GM12801 (cell line): ENCODE results near the gene FBN3.

Experiments
- TF ChIP-seq, protein P1 (sequence below): IDR thresholded peaks from one replicate; pipeline ENCODE4 v1.5.1; 2011; ENCODE audit warnings: control low read depth; ENCODE audit not compliant: insufficient read length; ENCODE audit errors: extremely low read depth

Gene FBN3

DNA sequence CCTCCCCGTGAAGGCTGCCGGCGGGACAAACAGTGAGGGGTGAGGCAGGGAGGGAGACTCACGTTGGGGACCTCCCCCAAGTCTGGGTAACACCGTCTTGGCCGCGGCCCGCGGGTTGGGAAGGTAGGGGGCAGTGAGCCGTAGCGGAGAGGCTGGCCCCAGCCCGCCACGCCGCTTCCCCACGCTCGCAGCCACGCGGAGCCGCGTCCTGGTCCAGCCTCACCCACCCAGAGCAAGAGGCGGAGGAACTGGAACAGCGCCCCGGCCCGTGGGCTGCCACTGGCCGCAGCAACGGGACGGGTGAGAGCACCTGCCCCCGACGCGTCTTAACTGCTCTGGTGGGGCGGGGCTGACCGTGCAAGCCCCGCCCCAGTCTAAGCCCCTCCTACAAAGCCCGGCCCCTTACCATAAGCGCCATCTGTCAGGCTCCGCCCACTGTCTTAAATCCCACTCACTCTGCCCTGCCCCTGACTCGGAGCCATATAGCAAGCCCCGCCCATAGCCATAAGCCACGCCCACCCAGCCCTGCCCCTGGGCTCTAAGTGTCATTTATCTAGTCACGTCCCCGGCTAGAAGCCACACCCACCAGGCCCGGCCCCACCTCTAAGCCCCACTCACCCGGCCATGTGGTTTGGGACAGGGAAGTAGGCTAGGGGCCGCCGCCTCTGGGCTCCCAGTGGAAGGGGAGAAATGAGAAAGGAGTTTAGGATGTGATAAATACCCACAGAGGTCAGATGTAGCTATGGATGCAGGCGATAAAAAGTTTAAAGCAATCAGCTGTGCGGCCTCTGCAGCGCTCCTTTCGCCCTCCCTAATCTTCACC, 98.9 kb downstream of the FBN3 start:
- TF ChIP-seq, protein P1, sequence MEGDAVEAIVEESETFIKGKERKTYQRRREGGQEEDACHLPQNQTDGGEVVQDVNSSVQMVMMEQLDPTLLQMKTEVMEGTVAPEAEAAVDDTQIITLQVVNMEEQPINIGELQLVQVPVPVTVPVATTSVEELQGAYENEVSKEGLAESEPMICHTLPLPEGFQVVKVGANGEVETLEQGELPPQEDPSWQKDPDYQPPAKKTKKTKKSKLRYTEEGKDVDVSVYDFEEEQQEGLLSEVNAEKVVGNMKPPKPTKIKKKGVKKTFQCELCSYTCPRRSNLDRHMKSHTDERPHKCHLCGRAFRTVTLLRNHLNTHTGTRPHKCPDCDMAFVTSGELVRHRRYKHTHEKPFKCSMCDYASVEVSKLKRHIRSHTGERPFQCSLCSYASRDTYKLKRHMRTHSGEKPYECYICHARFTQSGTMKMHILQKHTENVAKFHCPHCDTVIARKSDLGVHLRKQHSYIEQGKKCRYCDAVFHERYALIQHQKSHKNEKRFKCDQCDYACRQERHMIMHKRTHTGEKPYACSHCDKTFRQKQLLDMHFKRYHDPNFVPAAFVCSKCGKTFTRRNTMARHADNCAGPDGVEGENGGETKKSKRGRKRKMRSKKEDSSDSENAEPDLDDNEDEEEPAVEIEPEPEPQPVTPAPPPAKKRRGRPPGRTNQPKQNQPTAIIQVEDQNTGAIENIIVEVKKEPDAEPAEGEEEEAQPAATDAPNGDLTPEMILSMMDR, result no peak

DNA sequence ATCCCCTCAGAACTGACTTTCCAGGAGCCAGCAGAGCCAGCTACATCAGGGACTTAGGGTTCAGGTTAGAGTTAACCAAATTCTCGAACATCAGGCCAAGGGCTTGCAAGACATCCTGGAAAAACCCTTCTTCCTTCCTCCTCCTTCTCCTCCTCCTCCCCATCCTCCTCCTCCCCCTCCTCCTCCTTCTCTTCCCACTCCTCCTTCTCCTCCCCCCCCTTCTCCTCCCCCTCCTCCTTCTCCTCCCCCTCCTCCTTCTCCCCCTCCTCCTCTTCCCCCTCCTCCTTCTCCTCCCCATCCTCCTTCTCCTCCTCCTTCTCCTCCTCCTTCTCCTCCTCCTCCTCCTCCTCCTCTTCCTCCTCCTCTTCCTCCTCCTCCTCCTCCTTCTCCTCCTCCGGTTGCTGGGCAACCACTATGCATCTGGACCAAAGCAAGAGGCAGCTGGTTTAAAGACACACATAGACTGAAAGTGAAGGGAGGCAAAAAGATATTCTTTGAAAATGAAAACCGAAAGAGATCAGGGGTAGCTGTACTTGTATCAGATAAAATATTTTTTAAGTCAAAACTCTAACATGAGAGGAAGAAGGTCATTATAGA, 102.7 kb downstream of the FBN3 start:
- TF ChIP-seq, protein P1, result no peak

DNA sequence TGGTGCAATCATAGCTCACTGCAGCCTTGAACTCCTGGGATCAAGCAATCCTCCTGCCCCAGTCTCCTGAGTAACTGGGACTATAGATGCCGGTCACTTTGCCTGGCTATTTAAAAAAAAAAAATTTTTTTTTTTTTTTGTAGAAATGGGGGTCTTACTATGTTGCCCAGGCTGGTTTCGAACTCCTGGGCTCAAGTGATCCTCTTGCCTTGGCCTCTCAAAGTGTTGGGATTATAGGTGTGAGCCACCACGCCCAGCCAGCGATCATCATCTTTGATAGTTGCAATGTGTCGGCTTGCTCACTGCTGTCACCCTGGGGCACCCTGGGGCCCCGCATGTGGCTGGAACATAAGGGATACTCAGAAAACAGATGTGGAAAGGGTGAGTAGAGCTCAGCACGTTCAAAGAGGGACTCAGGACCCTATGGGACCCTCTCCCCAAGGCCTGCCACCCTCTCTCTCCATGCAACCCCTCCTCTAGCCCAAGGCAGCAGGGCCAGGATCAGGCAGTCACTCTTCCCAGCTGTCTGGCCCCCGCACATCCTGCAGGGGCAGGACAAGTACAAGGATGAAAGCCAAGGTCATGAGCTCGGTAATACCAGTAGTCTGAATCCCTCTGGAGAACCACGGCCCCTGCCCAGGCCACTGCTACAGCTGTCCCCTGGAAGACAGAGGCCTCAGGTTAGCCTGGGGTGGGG, 103.4 kb downstream of the FBN3 start:
- TF ChIP-seq, protein P1, result no peak

DNA sequence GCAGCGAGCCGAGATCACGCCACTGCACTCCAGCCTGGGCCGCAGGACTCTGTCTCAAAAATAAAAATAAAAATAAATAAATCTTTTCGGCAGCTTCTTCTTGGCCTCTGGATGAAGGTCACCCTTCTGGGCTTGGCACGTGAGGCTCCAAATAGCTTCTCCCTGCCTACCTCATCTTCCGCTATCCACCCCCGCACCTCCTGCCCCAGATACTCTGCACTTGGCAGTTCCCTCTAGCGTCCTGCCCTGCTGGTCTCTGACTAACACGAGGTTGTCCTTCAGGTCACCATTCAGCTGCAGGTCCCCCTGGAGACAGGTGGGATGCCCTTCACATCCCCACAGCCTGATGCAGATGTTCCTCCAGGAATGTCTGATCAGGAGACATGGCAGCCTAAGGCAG, 105.4 kb downstream of the FBN3 start:
- TF ChIP-seq, protein P1, result no peak

DNA sequence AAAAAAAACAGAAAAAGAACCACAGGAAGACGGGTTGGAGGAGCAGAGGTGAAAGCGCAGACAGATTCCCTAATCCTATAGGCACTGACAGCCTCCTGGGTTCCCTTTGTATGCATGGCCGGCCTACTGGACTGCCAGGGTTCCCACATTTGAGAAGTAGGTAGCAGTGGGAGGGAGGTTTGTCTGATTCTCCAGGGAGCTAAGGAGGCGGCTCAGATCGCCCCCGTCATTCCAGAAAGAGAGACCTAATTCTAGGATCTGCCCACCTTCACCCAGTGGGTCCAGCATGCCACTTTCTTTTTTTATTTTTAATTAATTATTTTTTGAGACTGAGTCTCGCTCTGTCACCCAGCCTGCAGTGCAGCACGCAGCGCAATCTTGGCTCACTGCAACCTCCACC, 106.5 kb downstream of the FBN3 start:
- TF ChIP-seq, protein P1, result no peak

DNA sequence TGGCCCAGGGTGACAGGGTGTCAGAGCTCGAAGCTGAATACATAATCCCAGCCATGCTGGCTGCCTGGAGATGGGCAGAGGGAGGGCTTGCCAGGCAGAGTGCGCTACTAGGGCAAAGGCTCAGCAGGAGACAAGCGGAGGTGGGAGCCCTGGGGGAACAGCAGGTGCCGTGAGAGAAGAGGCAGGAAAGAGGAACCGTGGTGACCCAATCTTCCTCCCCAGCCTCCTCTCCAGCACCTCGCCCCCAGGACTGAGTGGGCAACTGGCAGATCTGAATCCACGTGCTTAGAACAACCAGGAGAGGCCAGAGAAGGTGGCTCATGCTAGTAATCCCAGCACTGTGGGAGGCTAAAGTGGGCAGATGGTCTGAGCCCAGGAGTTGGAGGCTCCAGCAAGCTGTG, 107.9 kb downstream of the FBN3 start:
- TF ChIP-seq, protein P1, result no peak

DNA sequence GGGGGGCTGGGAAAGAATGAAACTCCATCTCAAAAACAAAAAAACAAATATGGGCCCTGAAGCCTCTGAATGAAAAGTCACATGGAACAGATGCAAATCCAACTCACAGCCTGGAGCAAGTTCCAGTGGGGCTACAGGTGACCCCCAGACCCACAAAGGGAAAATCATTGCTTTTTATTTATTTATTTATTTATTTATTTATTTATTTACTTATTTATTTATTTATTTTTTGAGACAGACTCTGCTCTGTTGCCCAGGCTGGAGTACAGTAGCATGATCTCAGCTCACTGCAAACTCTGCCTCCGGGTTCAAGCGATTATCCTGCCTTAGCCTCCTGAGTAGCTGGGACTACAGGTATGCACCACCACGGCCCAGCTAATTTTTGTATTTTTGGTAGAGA, 110.2 kb downstream of the FBN3 start:
- TF ChIP-seq, protein P1, result no peak
